Central memory CD8-positive, alpha-beta T cell (primary cell): ENCODE data around the gene FARP1.

Source experiments
- ATAC-seq: fragments of 150-1000 bp; cut with Tn5 transposase; replicated peaks from 2 replicates; pipeline ENCODE4 v1.10.0; 2022; ENCODE audit warnings: mild to moderate bottlenecking, moderate FRiP score, moderate number of reproducible peaks; ENCODE audit not compliant: poor library complexity, severe bottlenecking; ENCODE audit errors: extremely low read depth
- DNase-seq, 2 donors: peaks; one replicate each; pipeline ENCODE4 v3.0.0; 2021; ENCODE audit warnings: low spot score in 2 of 2
- H3K27ac Mint-ChIP-seq: one replicate; pipeline ENCODE4 v1.8.0; 2022; ENCODE audit warnings: low read depth, mild to moderate bottlenecking, moderate library complexity, mixed read lengths
- H3K27me3 Mint-ChIP-seq: one replicate; pipeline ENCODE4 v1.8.0; 2022; ENCODE audit warnings: mixed read lengths
- H3K36me3 Mint-ChIP-seq: one replicate; pipeline ENCODE4 v1.8.0; 2022; ENCODE audit warnings: mild to moderate bottlenecking, moderate library complexity, mixed read lengths; ENCODE audit not compliant: insufficient read depth
- H3K4me1 Mint-ChIP-seq: one replicate; pipeline ENCODE4 v1.8.0; 2022; ENCODE audit warnings: mixed read lengths
- H3K4me3 Mint-ChIP-seq: one replicate; pipeline ENCODE4 v1.8.0; 2022; ENCODE audit warnings: mild to moderate bottlenecking, moderate library complexity, mixed read lengths
- H3K9me3 Mint-ChIP-seq: one replicate; pipeline ENCODE4 v1.8.0; 2022; ENCODE audit warnings: mixed read lengths

Gene FARP1

DNA sequence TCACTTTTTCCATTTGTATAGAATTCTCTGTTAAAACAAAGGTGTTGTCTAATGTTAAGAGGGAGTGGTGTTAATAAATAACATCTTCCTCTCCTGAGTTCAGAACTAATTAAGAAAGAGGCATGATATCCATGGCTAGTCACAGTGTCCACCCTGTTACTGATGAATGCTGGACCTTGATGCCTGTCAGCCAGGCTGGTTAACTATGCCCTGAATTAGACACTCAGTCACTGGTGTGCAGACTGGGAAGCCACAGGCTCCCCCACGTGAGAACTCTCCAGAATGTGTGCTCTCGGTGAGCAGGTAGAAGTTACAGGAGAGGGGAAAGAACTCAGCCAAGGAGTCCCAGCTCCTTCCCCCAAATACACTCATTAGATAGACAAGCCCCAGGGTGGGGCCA, 90.2 kb downstream of the FARP1 start:
- Mint-ChIP-seq H3K4me3 (no peak overlapping the region), H3K27ac (no peak overlapping the region), H3K27me3 (peaks cover 43% of the 10 kb centered on the region), H3K4me1 (no peaks in the 10 kb centered on the region), H3K9me3 (peaks cover 6% of the 10 kb centered on the region), H3K36me3 (no peaks in the 10 kb centered on the region)
- no peak for DNase-seq
- no peak for ATAC-seq

DNA sequence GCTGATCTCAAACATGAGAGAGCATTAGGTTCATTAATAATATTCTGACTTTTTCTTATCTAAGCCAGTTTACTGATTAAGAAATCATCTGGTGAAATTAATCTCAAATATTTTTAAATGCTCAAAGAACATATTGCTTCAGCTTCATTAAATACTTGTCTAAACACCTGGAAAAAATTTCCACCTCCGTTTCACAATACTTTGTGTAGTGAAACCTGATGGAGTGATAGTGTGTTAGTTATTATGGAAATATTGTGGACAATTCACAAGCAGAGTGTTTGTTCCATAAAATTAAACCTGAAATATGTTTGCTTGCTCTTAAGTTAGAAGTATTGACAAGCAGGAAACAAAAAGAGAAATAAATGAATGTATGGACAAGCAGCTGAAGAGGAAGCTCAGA, 91.5 kb downstream of the FARP1 start:
- H3K4me1 Mint-ChIP-seq: no peaks in the 10 kb centered on the region
- no peak overlapping the region for H3K27ac Mint-ChIP-seq
- no peaks in the 10 kb centered on the region for H3K36me3 Mint-ChIP-seq
- H3K9me3 Mint-ChIP-seq: peaks cover 6% of the 10 kb centered on the region
- ATAC-seq: no peak
- H3K27me3 Mint-ChIP-seq: peaks cover 55% of the 10 kb centered on the region
- no peak for DNase-seq
- no peak overlapping the region for H3K4me3 Mint-ChIP-seq

DNA sequence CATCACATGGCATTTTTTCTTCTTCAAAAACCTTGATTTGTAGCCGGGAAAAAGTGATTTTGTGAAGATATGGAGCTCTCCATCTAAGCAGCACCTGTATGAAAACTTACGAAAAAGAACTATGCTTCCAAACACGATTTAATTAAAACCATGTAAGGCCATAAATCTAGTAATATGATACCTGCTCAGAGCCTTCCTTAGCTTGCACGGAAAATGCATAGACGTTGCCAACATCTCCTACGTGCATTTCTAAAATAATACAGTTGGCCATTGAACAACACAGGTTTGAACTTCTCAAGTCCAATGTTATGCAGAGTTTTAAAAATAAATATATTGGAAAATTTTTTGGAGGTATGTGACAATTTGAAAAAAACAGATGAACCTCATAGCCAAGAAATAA, 93.3 kb downstream of the FARP1 start:
- peaks cover 64% of the 10 kb centered on the region for H3K27me3 Mint-ChIP-seq
- H3K36me3 Mint-ChIP-seq: no peaks in the 10 kb centered on the region
- no peak for ATAC-seq
- no peaks in the 10 kb centered on the region for H3K9me3 Mint-ChIP-seq
- H3K4me1 Mint-ChIP-seq: no peaks in the 10 kb centered on the region
- no peak overlapping the region for H3K4me3 Mint-ChIP-seq
- no peak for DNase-seq
- no peak overlapping the region for H3K27ac Mint-ChIP-seq

DNA sequence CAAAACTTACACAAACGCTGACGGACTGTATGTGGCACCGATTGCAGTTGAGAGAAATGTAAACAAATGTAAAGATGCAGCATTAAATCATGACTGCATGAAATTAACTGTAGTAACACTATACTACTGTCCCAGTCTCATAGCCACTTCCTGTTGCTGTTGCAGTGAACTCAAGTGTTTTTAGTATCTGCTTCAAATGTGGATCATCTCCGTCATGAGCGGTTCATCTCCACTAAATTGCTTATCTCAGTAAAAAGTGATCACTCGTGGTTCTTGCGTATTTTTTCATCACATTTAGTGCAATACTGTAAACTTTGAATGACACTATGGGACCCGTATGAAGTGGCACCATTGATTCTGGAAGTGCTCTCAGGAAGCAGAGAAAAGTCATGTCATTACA, 94.4 kb downstream of the FARP1 start:
- Mint-ChIP-seq H3K4me3 (no peak overlapping the region), H3K27me3 (peaks cover 65% of the 10 kb centered on the region), H3K27ac (no peak overlapping the region), H3K4me1 (no peaks in the 10 kb centered on the region), H3K36me3 (no peaks in the 10 kb centered on the region), H3K9me3 (no peaks in the 10 kb centered on the region)
- ATAC-seq (no peak), DNase-seq (no peak)

DNA sequence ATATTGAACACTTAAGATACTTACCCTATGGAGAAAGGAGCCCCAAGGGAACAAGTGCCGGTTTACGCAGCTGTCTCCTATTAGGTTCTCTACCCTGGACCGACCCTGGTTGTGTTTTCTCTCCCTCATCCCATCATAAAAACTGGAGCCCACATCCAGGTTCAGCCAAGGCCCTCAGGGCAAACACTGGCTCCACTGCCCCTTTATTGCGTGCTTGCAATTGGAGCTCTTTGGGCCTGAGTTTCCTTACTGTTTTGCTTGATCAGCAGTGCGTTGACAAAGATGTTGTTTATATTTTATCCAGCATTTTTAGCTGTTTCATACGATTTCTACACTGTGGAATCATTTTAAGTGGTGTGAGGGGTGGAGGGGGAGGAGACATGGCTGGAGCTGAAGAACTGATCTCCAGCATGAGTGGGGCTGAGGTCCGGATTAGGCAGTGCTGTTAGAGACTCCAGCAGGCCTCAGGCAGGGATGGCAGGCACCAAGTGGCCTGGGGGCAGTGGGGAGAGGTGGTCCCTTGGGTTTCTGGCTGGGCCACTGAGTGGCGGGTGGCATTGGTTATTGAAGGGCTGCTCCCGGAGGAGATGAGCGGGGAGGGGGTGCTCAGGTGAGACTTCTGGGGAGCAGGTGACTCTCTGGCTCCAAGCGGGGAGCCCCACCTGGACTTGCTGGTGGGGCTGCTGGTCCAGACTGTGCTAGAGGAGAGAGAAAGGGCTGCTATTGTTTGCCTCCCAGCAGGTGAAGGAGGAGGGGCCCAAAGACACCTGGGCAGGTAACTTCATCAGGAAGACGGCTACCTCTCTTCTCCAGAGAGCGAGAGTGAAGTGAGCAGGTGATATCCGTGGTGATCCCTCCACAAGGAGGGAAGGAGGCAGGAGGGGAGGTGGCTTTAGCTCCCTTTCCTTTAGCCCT, 96.5 kb downstream of the FARP1 start:
- Mint-ChIP-seq H3K4me1 (no peaks in the 10 kb centered on the region), H3K9me3 (no peaks in the 10 kb centered on the region), H3K27me3 (peaks cover 51% of the 10 kb centered on the region), H3K27ac (no peak overlapping the region), H3K4me3 (no peak overlapping the region), H3K36me3 (no peaks in the 10 kb centered on the region)
- DNase-seq (no peak), ATAC-seq (no peak)

DNA sequence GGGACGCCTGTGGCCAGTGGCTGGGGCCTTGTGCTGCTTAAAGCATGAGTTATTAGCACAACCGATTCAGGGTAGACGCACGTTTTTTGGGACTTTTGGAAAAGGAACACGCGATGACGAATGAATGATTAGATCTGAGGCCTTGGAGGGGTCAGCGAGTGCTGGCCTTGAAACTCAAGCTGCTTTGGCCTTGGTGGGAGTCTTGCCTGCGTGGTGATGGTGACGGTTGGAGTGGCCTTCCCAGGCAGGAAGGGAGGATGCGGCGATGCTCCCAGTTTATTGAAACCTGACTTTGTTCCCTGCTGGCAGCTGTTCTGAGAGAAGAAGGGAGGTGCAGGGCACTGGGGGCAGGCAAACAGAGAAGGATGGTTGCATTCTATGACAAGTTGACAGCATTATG, 97.2 kb downstream of the FARP1 start:
- H3K9me3 Mint-ChIP-seq: no peaks in the 10 kb centered on the region
- DNase-seq (no peak), ATAC-seq (no peak)
- no peaks in the 10 kb centered on the region for H3K36me3 Mint-ChIP-seq
- H3K4me1 Mint-ChIP-seq: no peaks in the 10 kb centered on the region
- H3K4me3 Mint-ChIP-seq: no peak overlapping the region
- no peak overlapping the region for H3K27ac Mint-ChIP-seq
- H3K27me3 Mint-ChIP-seq: peaks cover 45% of the 10 kb centered on the region

DNA sequence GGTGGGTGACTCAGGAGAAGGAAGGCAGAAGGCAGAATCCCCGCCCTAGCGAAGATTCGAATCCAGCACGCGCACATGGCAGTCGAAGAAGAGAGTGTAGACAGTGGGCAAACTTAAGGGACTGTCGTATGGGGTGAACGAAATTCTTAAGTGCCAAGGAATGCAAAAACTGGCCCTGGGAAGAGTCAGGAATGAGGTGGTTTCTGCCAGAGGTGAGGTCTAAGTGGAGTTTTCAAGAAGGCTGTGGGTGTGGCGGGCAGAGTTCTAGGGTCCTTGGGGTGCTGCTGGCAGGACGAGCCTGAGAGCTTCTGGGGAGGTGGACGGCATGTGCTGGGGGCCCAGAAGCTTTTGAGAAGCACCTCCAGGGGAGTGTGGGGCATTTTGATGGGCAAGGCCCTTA, 98.1 kb downstream of the FARP1 start:
- no peak for DNase-seq
- Mint-ChIP-seq H3K4me3 (no peak overlapping the region), H3K27ac (no peak overlapping the region), H3K36me3 (no peaks in the 10 kb centered on the region), H3K9me3 (no peaks in the 10 kb centered on the region), H3K4me1 (no peaks in the 10 kb centered on the region), H3K27me3 (peaks cover 36% of the 10 kb centered on the region)
- no peak for ATAC-seq

DNA sequence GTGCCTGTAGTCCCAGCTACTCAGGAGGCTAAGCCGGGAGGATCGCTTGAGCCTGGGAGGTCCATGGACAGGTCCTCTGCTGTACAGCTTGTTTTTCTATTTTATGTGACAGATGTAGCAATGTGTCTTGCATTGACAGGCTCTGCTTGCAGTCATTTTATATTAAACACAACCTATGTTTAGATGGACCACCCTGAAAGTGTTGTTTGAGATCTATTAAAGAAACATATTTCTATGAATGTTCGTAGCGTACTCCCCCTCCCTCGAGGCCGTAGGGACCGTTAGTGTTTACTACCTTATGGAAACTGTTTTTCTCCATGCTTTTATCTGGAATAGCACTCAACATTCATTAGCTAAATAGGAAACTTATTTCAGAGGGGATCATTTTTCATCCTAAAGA, 99.1 kb downstream of the FARP1 start:
- no peak for DNase-seq
- Mint-ChIP-seq H3K36me3 (no peaks in the 10 kb centered on the region), H3K4me1 (no peaks in the 10 kb centered on the region), H3K9me3 (no peaks in the 10 kb centered on the region), H3K27ac (no peak overlapping the region), H3K4me3 (no peak overlapping the region), H3K27me3 (peaks cover 37% of the 10 kb centered on the region)
- no peak for ATAC-seq

DNA sequence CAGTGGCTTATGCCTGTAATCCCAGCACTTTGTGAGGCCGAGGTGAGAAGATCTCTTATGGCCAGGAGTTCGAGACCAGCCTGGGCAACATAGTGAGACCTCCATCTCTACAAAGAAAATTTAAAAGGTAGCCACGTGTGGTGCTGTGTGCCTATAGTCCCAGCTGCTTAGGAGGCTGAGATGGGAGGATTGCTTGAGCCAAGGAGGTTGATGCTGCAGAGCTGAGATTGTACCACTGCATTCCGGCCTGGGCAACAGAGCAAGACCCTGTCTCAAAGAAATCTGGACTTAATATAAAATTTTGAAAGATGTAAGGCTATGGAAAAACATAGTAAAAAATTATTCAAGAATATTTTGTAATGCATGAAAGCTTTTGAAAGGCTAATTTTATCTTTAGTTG, 99.5 kb downstream of the FARP1 start:
- no peaks in the 10 kb centered on the region for H3K9me3 Mint-ChIP-seq
- H3K27ac Mint-ChIP-seq: no peak overlapping the region
- H3K4me1 Mint-ChIP-seq: no peaks in the 10 kb centered on the region

DNA sequence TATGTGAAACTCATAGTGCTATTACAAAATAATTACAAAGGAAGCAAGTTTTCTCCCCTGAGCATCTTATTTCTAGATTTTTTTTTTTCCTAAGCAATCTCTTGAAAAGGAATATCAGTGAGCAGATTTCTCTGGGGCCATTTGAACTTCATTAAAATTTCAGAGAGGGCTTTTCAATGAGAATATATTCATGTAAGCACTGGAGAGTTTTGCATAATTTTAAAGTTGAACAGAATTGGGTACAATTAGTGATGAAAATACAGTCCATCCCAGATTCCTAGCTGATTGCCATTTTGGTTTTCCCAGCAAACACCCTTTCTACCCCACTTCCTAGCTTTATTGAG, 101.0 kb downstream of the FARP1 start:
- peaks cover 44% of the 10 kb centered on the region for H3K27me3 Mint-ChIP-seq
- no peak overlapping the region for H3K4me3 Mint-ChIP-seq
- H3K4me1 Mint-ChIP-seq: no peaks in the 10 kb centered on the region
- ATAC-seq (no peak), DNase-seq (no peak)
- no peak overlapping the region for H3K27ac Mint-ChIP-seq
- peaks cover 5% of the 10 kb centered on the region for H3K36me3 Mint-ChIP-seq
- no peaks in the 10 kb centered on the region for H3K9me3 Mint-ChIP-seq

More for the DNA sequence above, 99.5 kb downstream of the FARP1 start:
- no peaks in the 10 kb centered on the region for H3K36me3 Mint-ChIP-seq
- peaks cover 41% of the 10 kb centered on the region for H3K27me3 Mint-ChIP-seq
- no peak overlapping the region for H3K4me3 Mint-ChIP-seq
- ATAC-seq (no peak), DNase-seq (no peak)

DNA sequence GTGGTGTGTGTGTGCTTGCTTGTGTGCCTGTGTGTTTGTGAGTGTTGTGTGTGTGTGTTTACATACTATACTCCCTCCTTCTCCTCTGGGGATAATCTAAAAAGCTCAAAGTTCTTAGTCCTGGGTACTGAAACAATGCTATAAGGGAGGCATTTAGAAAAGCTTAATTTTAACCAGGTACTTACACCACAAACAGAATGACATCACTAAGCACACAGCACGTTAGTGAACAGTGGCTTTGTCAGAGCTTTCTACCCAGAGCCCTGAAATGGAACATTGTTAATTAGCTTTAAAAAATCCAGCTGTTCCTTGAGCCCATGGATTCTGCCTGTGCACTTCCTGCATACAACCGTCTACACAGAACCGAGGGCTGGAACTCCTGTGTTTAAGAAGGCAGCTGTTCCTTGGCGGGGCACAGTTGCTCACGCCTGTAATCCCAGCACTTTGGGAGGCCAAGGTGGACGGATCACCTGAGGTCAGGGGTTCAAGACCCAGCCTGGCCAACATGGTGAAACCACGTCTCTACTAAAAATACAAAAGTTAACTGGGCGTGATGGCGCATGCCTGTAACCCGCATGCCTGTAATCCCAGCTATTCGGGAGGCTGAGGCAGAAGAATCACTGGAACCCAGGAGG, 103.8 kb downstream of the FARP1 start:
- H3K4me3 Mint-ChIP-seq: no peak overlapping the region
- DNase-seq (no peak), ATAC-seq (no peak)
- no peaks in the 10 kb centered on the region for H3K9me3 Mint-ChIP-seq
- H3K27ac Mint-ChIP-seq: no peak overlapping the region
- H3K4me1 Mint-ChIP-seq: no peaks in the 10 kb centered on the region
- peaks cover 5% of the 10 kb centered on the region for H3K36me3 Mint-ChIP-seq
- peaks cover 20% of the 10 kb centered on the region for H3K27me3 Mint-ChIP-seq

DNA sequence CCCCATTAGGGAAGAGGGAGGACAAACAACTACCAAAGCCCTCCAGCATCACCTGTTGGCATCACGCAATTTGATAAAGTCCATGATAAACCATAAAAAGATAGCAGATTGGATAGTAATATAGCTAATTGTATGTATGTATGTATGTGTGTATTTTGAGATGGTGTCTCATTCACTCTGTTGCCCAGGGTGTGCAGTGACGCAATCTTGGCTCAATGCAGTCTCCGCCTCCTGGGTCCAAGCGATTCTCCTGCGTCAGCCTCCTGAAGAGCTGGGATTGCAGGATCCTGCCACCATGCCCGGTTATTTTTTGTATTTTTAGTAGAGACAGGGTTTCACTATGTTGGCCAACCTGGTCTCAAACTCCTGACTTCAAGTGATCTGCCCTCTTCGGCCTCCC, 108.8 kb downstream of the FARP1 start:
- no peak overlapping the region for H3K27ac Mint-ChIP-seq
- no peak for ATAC-seq

DNA sequence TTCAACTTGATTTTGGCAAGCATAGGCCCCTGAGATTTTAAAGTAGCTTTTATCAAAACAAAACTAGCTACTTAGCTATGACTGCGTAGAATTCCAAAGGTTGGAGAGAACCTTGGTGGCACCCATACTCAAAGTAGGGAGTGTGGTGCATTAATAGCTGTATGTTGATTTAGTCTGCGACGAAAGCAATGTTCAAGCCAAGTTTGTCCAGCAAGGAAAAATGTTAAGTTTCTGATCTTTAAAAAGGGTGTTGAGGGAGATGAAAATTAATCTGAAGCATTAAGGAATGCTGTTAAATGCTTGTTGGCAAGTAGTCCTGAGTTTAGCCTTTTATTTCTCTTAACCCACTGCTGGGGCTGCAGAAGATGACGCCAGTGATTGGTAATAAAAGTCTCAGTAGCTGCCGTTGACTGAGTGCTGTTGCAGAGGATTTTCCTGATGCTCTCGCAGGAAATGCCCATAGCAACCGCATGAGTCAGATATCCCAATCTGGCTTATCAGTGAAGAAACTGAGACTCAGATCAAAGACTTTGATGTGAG, 110.1 kb downstream of the FARP1 start:
- H3K4me1 Mint-ChIP-seq: no peaks in the 10 kb centered on the region
- peaks cover 4% of the 10 kb centered on the region for H3K36me3 Mint-ChIP-seq
- no peak overlapping the region for H3K4me3 Mint-ChIP-seq
- peaks cover 7% of the 10 kb centered on the region for H3K27me3 Mint-ChIP-seq
- no peak overlapping the region for H3K27ac Mint-ChIP-seq
- ATAC-seq: no peak
- no peaks in the 10 kb centered on the region for H3K9me3 Mint-ChIP-seq
- no peak for DNase-seq

More for the DNA sequence above, 108.8 kb downstream of the FARP1 start:
- no peak overlapping the region for H3K4me3 Mint-ChIP-seq
- DNase-seq: no peak
- no peaks in the 10 kb centered on the region for H3K9me3 Mint-ChIP-seq
- H3K36me3 Mint-ChIP-seq: peaks cover 5% of the 10 kb centered on the region
- peaks cover 20% of the 10 kb centered on the region for H3K27me3 Mint-ChIP-seq
- no peaks in the 10 kb centered on the region for H3K4me1 Mint-ChIP-seq
